Measurements from ENCODE around the gene NAXE. TPM values are rescaled to one million over a fixed set of nuclear protein-coding genes. Genes with fewer than 3 reads are reported as not detected.

The NAXE gene
- total and polyA plus RNA-seq, 2 of the 13 experiments (the other 11 are each of a cell fraction or from before 2014, with no cell fraction given) = 39.4 to 59.4 TPM

GRCh38 chr1:156608981-156609380, 17.4 kb downstream of the NAXE start:
- ATAC-seq (peak; percentile 95), FAIRE-seq (peak; percentile 48), DNase-seq (ENCODE audit: low spot score) (no peak)
- 7% methylated on average over 4 of the region's 6 CpGs for WGBS (ENCODE audit: low lambda C conversion rate)
- Histone ChIP-seq H3K36me3 (replicated peaks in 1 of 2; ENCODE audit: control insufficient read depth in 1 of 2, insufficient read depth in 2 of 2, low read length in 2 of 2) (no peaks in the 10 kb centered on the region), H3K27me3 (ENCODE audit: control insufficient read depth in 1 of 2, insufficient read depth in 2 of 2, low read length in 2 of 2) (no peaks in the 10 kb centered on the region; a peak in 1 of 5 replicates), H2AFZ (ENCODE audit: low read length) (no peak overlapping the region), H3K4me3 (replicated peaks in 1 of 3; ENCODE audit: insufficient read depth in 1 of 3, low read depth in 2 of 3, low read length in 3 of 3) (no peak overlapping the region), H3K9me3 (ENCODE audit: low read length) (no peaks in the 10 kb centered on the region), H3K4me2 (ENCODE audit: low read depth, low read length) (no peak overlapping the region), H3K9ac (ENCODE audit: insufficient read depth, low read depth, low read length) (no peak overlapping the region), H3K4me1 (ENCODE audit: insufficient read depth, low read length) (peaks cover 24% of the 10 kb centered on the region), H3K27ac (ENCODE audit: extremely low read length, insufficient read depth, low read length) (no peak overlapping the region), H4K20me1 (ENCODE audit: insufficient read depth, low read length) (no peaks in the 10 kb centered on the region), H3K79me2 (ENCODE audit: insufficient read depth, low read length) (no peaks in the 10 kb centered on the region)
- intact Hi-C loops (cut with micrococcal nuclease; ENCODE audit: unreplicated experiment) (loop anchor here (1.0 kb wide), 1 partner anchor 25 kb away; no protein-coding TSS in a partner anchor), in situ Hi-C loops (cut with HindIII; ENCODE audit: extremely low pct_ligation_motif_present, low pct_unique_long_range_greater_than_20kb) (no loop called here)
- no TSS peak for BruUV-seq (replicated peaks)
- CTCF ChIA-PET (ENCODE audit: low intra/inter-chr PET ratio, low total read pairs) = interaction anchor here (1.1 to 3.5 kb wide), 2 partner anchors 25 to 152 kb away, joined by 3 to 86 read pairs; no protein-coding TSS in a partner anchor
- POLR2A ChIA-PET = no interaction called here
- no peak for TF ChIP-seq XRCC5 (optimal IDR thresholded peaks at IDR 0.05; ENCODE audit: low read length)
- no peak for TF ChIP-seq DMAP1 (CRISPR knock-in tag; IDR thresholded peaks at IDR 0.05)
- no peak for TF ChIP-seq REXO4 (CRISPR knock-in tag; IDR thresholded peaks at IDR 0.05; ENCODE audit: borderline replicate concordance)
- no peak for TF ChIP-seq SMAD9 (CRISPR knock-in tag; IDR thresholded peaks at IDR 0.05)
- no peak for TF ChIP-seq MEF2D (CRISPR knock-in tag; IDR thresholded peaks at IDR 0.05)
- no peak for TF ChIP-seq ZNF282 (IDR thresholded peaks at IDR 0.05; ENCODE audit: partially characterized antibody)
- TF ChIP-seq ZBTB21 (CRISPR knock-in tag; IDR thresholded peaks at IDR 0.05) = no peak
- TF ChIP-seq ZNF460 (CRISPR knock-in tag; IDR thresholded peaks at IDR 0.05; ENCODE audit: borderline replicate concordance) = no peak
- TF ChIP-seq CBFB (CRISPR knock-in tag; IDR thresholded peaks at IDR 0.05) = no peak
- no peak for TF ChIP-seq RAD51 (IDR thresholded peaks at IDR 0.05; ENCODE audit: borderline replicate concordance)
- no peak for TF ChIP-seq NR2F6 (IDR thresholded peaks at IDR 0.05)
- no peak for TF ChIP-seq NR2F6 (CRISPR knock-in tag; IDR thresholded peaks at IDR 0.05)
- TF ChIP-seq CTCF (CRISPR knock-in tag; IDR thresholded peaks at IDR 0.05) = peak; percentile 71
- TF ChIP-seq ZNF781 (CRISPR knock-in tag; IDR thresholded peaks at IDR 0.05; ENCODE audit: borderline replicate concordance, not compliant biosample characterization) = no peak
- no peak for TF ChIP-seq NRL (CRISPR knock-in tag; IDR thresholded peaks at IDR 0.05; ENCODE audit: borderline replicate concordance)
- TF ChIP-seq NPAS2 (CRISPR knock-in tag; IDR thresholded peaks at IDR 0.05; ENCODE audit: borderline replicate concordance) = no peak
- 0 out of 2 replicates have a peak, but pooled peaks have one; percentile 27 for TF ChIP-seq MYPOP (CRISPR knock-in tag; IDR thresholded peaks at IDR 0.05)
- no peak for TF ChIP-seq POLR2AphosphoS2 (IDR thresholded peaks at IDR 0.05; ENCODE audit: low read depth, low read length)
- no peak for TF ChIP-seq ZNF776 (CRISPR knock-in tag; IDR thresholded peaks at IDR 0.05)
- TF ChIP-seq PRDM10 (CRISPR knock-in tag; IDR thresholded peaks at IDR 0.05; ENCODE audit: low read depth) = no peak
- no peak for TF ChIP-seq CREM (IDR thresholded peaks at IDR 0.05)
- no peak for TF ChIP-seq CREM (CRISPR knock-in tag; IDR thresholded peaks at IDR 0.05)

Measured in HepG2 (cell line).